ENCODE data around the gene RABEP1.

Gene RABEP1

GRCh38 chr17:5282642-5283217, 646 bp downstream of the RABEP1 start:
- no peak for DNase-seq

GRCh38 chr17:5283571-5284315, 1.7 kb downstream of the RABEP1 start:
- no peak for DNase-seq

- no peak for DNase-seq
These were observed 2.6 kb downstream of the RABEP1 start for GRCh38 chr17:5284681-5285080.

- no peak for DNase-seq
These were observed 4.8 kb downstream of the RABEP1 start for GRCh38 chr17:5286846-5287245.

- no peak for DNase-seq
These were observed 9.7 kb downstream of the RABEP1 start for GRCh38 chr17:5291683-5292350.

GRCh38 chr17:5297245-5297644, 15.2 kb downstream of the RABEP1 start:
- no peak for DNase-seq

GRCh38 chr17:5299383-5299782, 17.3 kb downstream of the RABEP1 start:
- DNase-seq, result no peak

GRCh38 chr17:5304636-5305035, 22.6 kb downstream of the RABEP1 start:
- no peak for DNase-seq

- DNase-seq, result no peak
These were observed 27.8 kb downstream of the RABEP1 start for GRCh38 chr17:5309851-5310250.

GRCh38 chr17:5325851-5326250, 43.8 kb downstream of the RABEP1 start:
- DNase-seq, result no peak

- DNase-seq, result no peak
These were observed 47.9 kb downstream of the RABEP1 start for GRCh38 chr17:5329784-5330557.

GRCh38 chr17:5330981-5331380, 48.9 kb downstream of the RABEP1 start:
- no peak for DNase-seq

GRCh38 chr17:5331506-5331905, 49.4 kb downstream of the RABEP1 start:
- no peak for DNase-seq

GRCh38 chr17:5344914-5345313, 62.8 kb downstream of the RABEP1 start:
- no peak for DNase-seq

GRCh38 chr17:5352681-5353289, 70.7 kb downstream of the RABEP1 start:
- DNase-seq, result no peak

- no peak for DNase-seq
These were observed 72.2 kb downstream of the RABEP1 start for GRCh38 chr17:5354310-5354709.

- no peak for DNase-seq
These were observed 72.9 kb downstream of the RABEP1 start for GRCh38 chr17:5354886-5355415.

- no peak for DNase-seq
These were observed 73.5 kb downstream of the RABEP1 start for GRCh38 chr17:5355421-5356129.

GRCh38 chr17:5361426-5361825, 79.3 kb downstream of the RABEP1 start:
- no peak for DNase-seq

GRCh38 chr17:5362162-5362811, 80.2 kb downstream of the RABEP1 start:
- DNase-seq, result no peak

GRCh38 chr17:5364156-5364555, 82.1 kb downstream of the RABEP1 start:
- no peak for DNase-seq

GRCh38 chr17:5364696-5365095, 82.6 kb downstream of the RABEP1 start:
- no peak for DNase-seq

All from COR-L47 (cell line).